ENCODE results near the gene GHR. TPM values are rescaled to one million over a fixed set of nuclear protein-coding genes. Genes with fewer than 3 reads are reported as not detected.

The GHR gene
- total and polyA plus RNA-seq, 2 donors (not counting 3 experiments of a cell fraction or from before 2014, with no cell fraction given): 0.27 to 0.28 TPM

DNA sequence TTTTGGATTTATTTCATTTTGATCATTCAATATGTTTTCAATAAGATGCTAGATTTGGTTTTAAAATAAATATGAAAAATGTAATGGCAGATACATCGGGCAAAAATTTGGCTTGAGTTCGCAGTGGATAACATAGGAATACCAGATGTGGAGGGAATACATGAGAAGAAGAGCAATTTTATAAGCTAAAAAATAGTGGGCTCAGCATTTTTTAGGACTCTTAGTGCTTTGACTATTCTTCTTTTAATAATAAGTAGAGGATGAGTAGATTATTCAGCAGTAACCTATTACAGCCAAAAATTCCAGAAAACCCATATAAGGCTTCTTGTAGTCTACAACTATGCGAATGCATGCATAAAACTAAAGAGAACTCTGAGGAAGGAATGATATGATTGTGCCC lies 22.8 kb upstream of the GHR start:
- no peak overlapping the region for H2AFZ ChIP-seq (ENCODE audit: low read depth, low read length)
- no peaks in the 10 kb centered on the region for H3K36me3 ChIP-seq (ENCODE audit: control insufficient read depth in 2 of 2, extremely low read depth in 1 of 2, insufficient read depth in 2 of 2, low read length in 2 of 2)
- no peak overlapping the region for H3K27ac ChIP-seq (ENCODE audit: insufficient read depth, low read depth, low read length)
- ChIA-PET POLR2A (no interaction called here), CTCF (no interaction called here)
- no peak overlapping the region for H3K4me2 ChIP-seq (ENCODE audit: insufficient read depth, low read length)
- no peaks in the 10 kb centered on the region for H4K20me1 ChIP-seq (replicated peaks; ENCODE audit: control insufficient read depth, extremely low read depth, insufficient read depth, low read length)
- H3K79me2 ChIP-seq (ENCODE audit: control insufficient read depth, insufficient read depth, low read length): no peaks in the 10 kb centered on the region
- no peak for DNase-seq (ENCODE audit: low read depth, low spot score)
- dilution Hi-C loops (cut with MboI; ENCODE audit: extremely low pct_ligation_motif_present, low sequenced_read_pairs): no loop called here
- TF ChIP-seq GATA2 (IDR thresholded peaks at IDR 0.05; ENCODE audit: insufficient read depth, insufficient read length, low read depth, low read length) (no peak), POLR2A (IDR thresholded peaks at IDR 0.05; ENCODE audit: low read depth, low read length) (no peak), POLR2AphosphoS5 (IDR thresholded peaks at IDR 0.05; ENCODE audit: insufficient read depth, low read depth, low read length) (no peak), EZH2 (IDR thresholded peaks at IDR 0.05; ENCODE audit: borderline replicate concordance, low read depth, low read length, severe bottlenecking) (no peak), MYC (IDR thresholded peaks at IDR 0.05; ENCODE audit: low read depth, low read length) (no peak), FOS (IDR thresholded peaks at IDR 0.05; ENCODE audit: borderline replicate concordance, insufficient read depth, low read length) (no peak), JUN (IDR thresholded peaks at IDR 0.05; ENCODE audit: borderline replicate concordance, insufficient read depth, insufficient read length, low read depth) (no peak)
- TF ChIP-seq, protein P1, sequence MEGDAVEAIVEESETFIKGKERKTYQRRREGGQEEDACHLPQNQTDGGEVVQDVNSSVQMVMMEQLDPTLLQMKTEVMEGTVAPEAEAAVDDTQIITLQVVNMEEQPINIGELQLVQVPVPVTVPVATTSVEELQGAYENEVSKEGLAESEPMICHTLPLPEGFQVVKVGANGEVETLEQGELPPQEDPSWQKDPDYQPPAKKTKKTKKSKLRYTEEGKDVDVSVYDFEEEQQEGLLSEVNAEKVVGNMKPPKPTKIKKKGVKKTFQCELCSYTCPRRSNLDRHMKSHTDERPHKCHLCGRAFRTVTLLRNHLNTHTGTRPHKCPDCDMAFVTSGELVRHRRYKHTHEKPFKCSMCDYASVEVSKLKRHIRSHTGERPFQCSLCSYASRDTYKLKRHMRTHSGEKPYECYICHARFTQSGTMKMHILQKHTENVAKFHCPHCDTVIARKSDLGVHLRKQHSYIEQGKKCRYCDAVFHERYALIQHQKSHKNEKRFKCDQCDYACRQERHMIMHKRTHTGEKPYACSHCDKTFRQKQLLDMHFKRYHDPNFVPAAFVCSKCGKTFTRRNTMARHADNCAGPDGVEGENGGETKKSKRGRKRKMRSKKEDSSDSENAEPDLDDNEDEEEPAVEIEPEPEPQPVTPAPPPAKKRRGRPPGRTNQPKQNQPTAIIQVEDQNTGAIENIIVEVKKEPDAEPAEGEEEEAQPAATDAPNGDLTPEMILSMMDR (IDR thresholded peaks at IDR 0.05; ENCODE audit: extremely low read depth in 1 of 2, insufficient read depth in 1 of 2, low read depth in 1 of 2, low read length in 2 of 2): no peak
- TF ChIP-seq, protein P2, sequence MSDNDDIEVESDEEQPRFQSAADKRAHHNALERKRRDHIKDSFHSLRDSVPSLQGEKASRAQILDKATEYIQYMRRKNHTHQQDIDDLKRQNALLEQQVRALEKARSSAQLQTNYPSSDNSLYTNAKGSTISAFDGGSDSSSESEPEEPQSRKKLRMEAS (IDR thresholded peaks at IDR 0.05; ENCODE audit: insufficient read depth, insufficient read length): no peak
- FAIRE-seq: no peak
- no peaks in the 10 kb centered on the region for H3K9me1 ChIP-seq (replicated peaks; ENCODE audit: control insufficient read depth, extremely low read depth, insufficient read depth, low read length)
- H3K9ac ChIP-seq (replicated peaks; ENCODE audit: extremely low read depth, insufficient read depth, low read length): no peak overlapping the region
- intact Hi-C loops (cut with micrococcal nuclease): no loop called here
- no peaks in the 10 kb centered on the region for H3K9me3 ChIP-seq (replicated peaks; ENCODE audit: control insufficient read depth, insufficient read depth, low read length)
- no TSS peak for BruUV-seq (replicated peaks)
- no peaks in the 10 kb centered on the region for H3K4me1 ChIP-seq (ENCODE audit: control insufficient read depth, extremely low read depth, insufficient read depth, low read length)
- no peaks in the 10 kb centered on the region for H3K27me3 ChIP-seq (ENCODE audit: control insufficient read depth in 2 of 2, insufficient read depth in 2 of 2, low read length in 2 of 2)
- H3K4me3 ChIP-seq (replicated peaks in 1 of 3; ENCODE audit: insufficient read depth in 1 of 3, low read depth in 1 of 3, low read length in 3 of 3): no peak overlapping the region
